ENCODE measurements around the gene CHSY1.

Gene CHSY1

DNA sequence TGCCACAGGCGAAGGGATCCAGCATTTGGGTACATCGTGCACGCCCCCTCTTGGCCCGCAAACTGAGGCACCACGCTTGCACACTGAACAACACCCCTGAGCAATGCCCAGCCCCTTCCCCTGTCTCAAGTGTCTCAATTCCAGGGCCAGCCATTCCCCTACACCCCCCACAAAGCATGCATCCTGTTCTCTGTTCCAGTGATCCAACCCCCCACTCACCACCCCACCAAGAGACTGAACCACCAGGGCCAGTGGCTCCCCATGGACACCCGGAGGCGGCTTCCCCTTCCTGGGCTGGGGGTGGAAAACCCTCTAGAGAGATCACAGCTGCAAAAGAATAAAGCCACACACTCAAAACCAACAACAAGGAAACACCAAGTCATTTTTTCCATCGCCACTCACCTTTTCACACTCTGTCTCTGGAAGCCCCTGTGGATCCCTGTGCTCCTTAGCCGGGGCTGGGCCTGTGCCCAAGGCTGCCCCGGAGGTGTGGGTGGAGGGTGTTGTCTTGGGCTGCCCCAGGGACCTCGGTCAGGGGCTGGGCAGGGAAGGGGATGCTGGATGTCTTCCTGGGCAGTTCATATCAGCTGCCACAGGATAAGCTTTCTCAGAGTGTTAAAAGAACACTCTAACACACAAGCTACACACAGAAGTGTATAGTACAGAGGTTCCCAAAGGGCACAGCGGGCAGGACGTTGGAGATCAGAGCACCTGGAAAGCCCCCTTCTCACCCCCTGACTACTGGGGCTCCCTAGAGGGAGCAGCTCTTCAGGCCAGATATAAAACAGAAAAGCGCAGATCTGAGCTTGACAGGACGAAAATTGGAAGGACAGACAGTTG is 92.5 kb downstream of the CHSY1 start:
- Histone ChIP-seq H2BK15ac (ENCODE audit: low read depth, poor library complexity, severe bottlenecking) (no peak overlapping the region), H3K27me3 (ENCODE audit: control insufficient read depth in 1 of 2, insufficient read depth in 1 of 2, low read length in 2 of 2) (no peaks in the 10 kb centered on the region), H3K36me3 (ENCODE audit: control insufficient read depth in 1 of 2, insufficient read depth in 2 of 2, low read depth in 1 of 2, low read length in 2 of 2) (no peaks in the 10 kb centered on the region), H3K27ac (ENCODE audit: low read length, poor library complexity, severe bottlenecking) (no peak overlapping the region), H3K4me1 (ENCODE audit: control insufficient read depth, insufficient read depth, low read depth, low read length) (peaks cover 20% of the 10 kb centered on the region), H3K4ac (ENCODE audit: low read depth in 1 of 2, low read length in 2 of 2) (no peak overlapping the region), H2AFZ (ENCODE audit: low read depth, low read length) (no peak overlapping the region), H3K9ac (ENCODE audit: low read length) (no peak overlapping the region), H3K9me3 (ENCODE audit: control insufficient read depth, low read length) (peaks cover 4% of the 10 kb centered on the region), H3K4me2 (ENCODE audit: low read length, poor library complexity, severe bottlenecking) (no peak overlapping the region), H4K91ac (ENCODE audit: low read length) (no peak overlapping the region), H3K79me1 (replicated peaks; ENCODE audit: low read length, poor library complexity, severe bottlenecking) (no peaks in the 10 kb centered on the region), H3K14ac (ENCODE audit: low read length in 2 of 2) (peak overlapping the region in 1 of 2 experiments; percentile 2), H2BK120ac (ENCODE audit: low read depth, low read length) (no peak overlapping the region), H3K23ac (ENCODE audit: low read length in 2 of 2) (no peak overlapping the region), H3K18ac (ENCODE audit: low read depth in 1 of 2, low read length in 2 of 2) (no peak overlapping the region), H4K8ac (ENCODE audit: low read length) (no peak overlapping the region), H3K4me3 (ENCODE audit: insufficient read depth in 1 of 2, low read depth in 1 of 2, low read length in 2 of 2) (no peak overlapping the region), H2BK5ac (ENCODE audit: low read depth, low read length, poor library complexity, severe bottlenecking) (no peak overlapping the region), H2BK12ac (ENCODE audit: low read length in 2 of 2) (peak overlapping the region in 1 of 2 experiments; percentile 30), H2AK5ac (ENCODE audit: low read length, severe bottlenecking) (peak overlapping the region; percentile 31)
- DNase-seq: no peak
- 88% methylated on average over 11 of the region's 15 CpGs for WGBS

DNA sequence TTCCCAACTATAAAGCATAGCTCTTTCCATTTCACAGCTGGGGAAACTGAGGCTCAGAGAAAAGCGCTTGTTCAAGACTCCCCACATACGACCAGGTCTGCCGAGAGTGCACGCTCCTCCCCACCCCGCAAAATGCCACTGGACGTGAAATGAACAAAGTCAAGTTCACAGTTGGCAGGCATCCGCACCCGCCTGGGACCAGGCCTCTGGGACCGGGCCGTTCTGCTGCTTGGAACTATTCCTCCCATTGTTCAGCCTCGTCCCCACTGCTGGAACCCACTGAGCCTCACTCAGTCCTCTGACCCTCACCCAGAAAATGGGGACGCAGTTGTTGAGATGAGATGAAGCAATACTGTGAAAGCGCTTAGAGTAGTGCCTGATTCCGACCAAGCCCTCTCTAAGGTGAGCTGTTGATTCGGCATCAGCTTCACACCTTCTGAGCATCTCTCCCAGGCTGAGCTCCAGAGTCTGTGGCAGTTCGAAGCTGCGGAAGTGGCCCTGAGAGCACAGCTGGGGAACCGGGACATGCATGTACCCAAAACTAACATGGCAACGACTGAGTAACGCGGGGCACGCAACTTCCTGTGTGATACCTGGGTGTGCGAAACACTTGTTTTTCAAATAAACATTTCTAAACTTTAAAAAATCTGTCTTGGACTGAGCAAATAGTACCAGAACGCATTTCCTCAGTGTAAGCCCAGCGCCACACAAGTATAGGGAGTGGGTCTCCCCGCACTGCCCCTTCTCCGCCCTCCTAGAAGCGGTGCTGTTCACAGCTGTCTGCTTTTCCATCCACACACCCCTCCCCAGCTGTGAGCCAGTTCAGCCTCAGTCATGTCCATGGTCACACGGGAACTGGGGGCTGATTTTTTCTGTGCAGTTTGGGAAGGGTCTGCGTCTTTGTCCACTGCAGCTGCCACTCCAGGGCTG is 93.4 kb downstream of the CHSY1 start:
- Histone ChIP-seq H2AK5ac (ENCODE audit: low read length, severe bottlenecking) (no peak overlapping the region), H3K14ac (ENCODE audit: low read length in 2 of 2) (peak overlapping the region in 1 of 2 experiments; percentile 2)

GRCh38 chr15:101157721-101158120 is 94.1 kb downstream of the CHSY1 start:
- no peaks in the 10 kb centered on the region for H3K36me3 ChIP-seq (ENCODE audit: control insufficient read depth in 1 of 2, insufficient read depth in 2 of 2, low read depth in 1 of 2, low read length in 2 of 2)
- H3K4ac ChIP-seq (ENCODE audit: low read depth in 1 of 2, low read length in 2 of 2): no peak overlapping the region
- H2BK12ac ChIP-seq (ENCODE audit: low read length in 2 of 2): peak overlapping the region in 1 of 2 experiments; percentile 15
- no peak overlapping the region for H3K4me3 ChIP-seq (ENCODE audit: insufficient read depth in 1 of 2, low read depth in 1 of 2, low read length in 2 of 2)
- no peak overlapping the region for H3K23ac ChIP-seq (ENCODE audit: low read length in 2 of 2)
- no peak for DNase-seq
- no peak overlapping the region for H4K8ac ChIP-seq (ENCODE audit: low read length)
- WGBS: 95% methylated on average over 6 of the region's 6 CpGs
- H3K4me1 ChIP-seq (ENCODE audit: control insufficient read depth, insufficient read depth, low read depth, low read length): peaks cover 25% of the 10 kb centered on the region
- H3K4me2 ChIP-seq (ENCODE audit: low read length, poor library complexity, severe bottlenecking): no peak overlapping the region
- H3K14ac ChIP-seq (ENCODE audit: low read length in 2 of 2): no peak overlapping the region
- no peak overlapping the region for H2AFZ ChIP-seq (ENCODE audit: low read depth, low read length)
- no peak overlapping the region for H3K9ac ChIP-seq (ENCODE audit: low read length)
- no peak overlapping the region for H2BK120ac ChIP-seq (ENCODE audit: low read depth, low read length)
- H2AK5ac ChIP-seq (ENCODE audit: low read length, severe bottlenecking): peak overlapping the region; percentile 67
- H3K79me1 ChIP-seq (replicated peaks; ENCODE audit: low read length, poor library complexity, severe bottlenecking): no peaks in the 10 kb centered on the region
- no peak overlapping the region for H2BK5ac ChIP-seq (ENCODE audit: low read depth, low read length, poor library complexity, severe bottlenecking)
- no peak overlapping the region for H2BK15ac ChIP-seq (ENCODE audit: low read depth, poor library complexity, severe bottlenecking)
- H4K91ac ChIP-seq (ENCODE audit: low read length): no peak overlapping the region
- no peaks in the 10 kb centered on the region for H3K27me3 ChIP-seq (ENCODE audit: control insufficient read depth in 1 of 2, insufficient read depth in 1 of 2, low read length in 2 of 2)
- H3K18ac ChIP-seq (ENCODE audit: low read depth in 1 of 2, low read length in 2 of 2): no peak overlapping the region
- no peaks in the 10 kb centered on the region for H3K9me3 ChIP-seq (ENCODE audit: control insufficient read depth, low read length)
- no peak overlapping the region for H3K27ac ChIP-seq (ENCODE audit: low read length, poor library complexity, severe bottlenecking)

More for the DNA sequence above, 93.4 kb downstream of the CHSY1 start:
- Histone ChIP-seq H3K18ac (ENCODE audit: low read depth in 1 of 2, low read length in 2 of 2) (no peak overlapping the region), H4K91ac (ENCODE audit: low read length) (no peak overlapping the region), H3K4ac (ENCODE audit: low read depth in 1 of 2, low read length in 2 of 2) (no peak overlapping the region), H3K36me3 (ENCODE audit: control insufficient read depth in 1 of 2, insufficient read depth in 2 of 2, low read depth in 1 of 2, low read length in 2 of 2) (no peaks in the 10 kb centered on the region), H2BK120ac (ENCODE audit: low read depth, low read length) (no peak overlapping the region), H4K8ac (ENCODE audit: low read length) (no peak overlapping the region), H2BK5ac (ENCODE audit: low read depth, low read length, poor library complexity, severe bottlenecking) (no peak overlapping the region), H3K27me3 (ENCODE audit: control insufficient read depth in 1 of 2, insufficient read depth in 1 of 2, low read length in 2 of 2) (no peaks in the 10 kb centered on the region), H3K27ac (ENCODE audit: low read length, poor library complexity, severe bottlenecking) (no peak overlapping the region), H2BK15ac (ENCODE audit: low read depth, poor library complexity, severe bottlenecking) (no peak overlapping the region), H3K9me3 (ENCODE audit: control insufficient read depth, low read length) (no peaks in the 10 kb centered on the region), H3K4me2 (ENCODE audit: low read length, poor library complexity, severe bottlenecking) (no peak overlapping the region), H2AFZ (ENCODE audit: low read depth, low read length) (no peak overlapping the region), H3K4me1 (ENCODE audit: control insufficient read depth, insufficient read depth, low read depth, low read length) (peaks cover 23% of the 10 kb centered on the region), H3K4me3 (ENCODE audit: insufficient read depth in 1 of 2, low read depth in 1 of 2, low read length in 2 of 2) (no peak overlapping the region), H3K79me1 (replicated peaks; ENCODE audit: low read length, poor library complexity, severe bottlenecking) (no peaks in the 10 kb centered on the region), H2BK12ac (ENCODE audit: low read length in 2 of 2) (peak overlapping the region; percentile 12 to 17), H3K23ac (ENCODE audit: low read length in 2 of 2) (no peak overlapping the region), H3K9ac (ENCODE audit: low read length) (no peak overlapping the region)
- no peak for DNase-seq
- 96% methylated on average over 30 of the region's 30 CpGs for WGBS
